PFSK-1 (cell line): ENCODE results near the gene SRMS.

Source experiments
- FOXP2 ChIP-seq: optimal IDR thresholded peaks from 2 replicates; pipeline ENCODE3; 2011; ENCODE audit warnings: borderline replicate concordance, control low read depth, inconsistent platforms; ENCODE audit not compliant: insufficient read depth; ENCODE audit errors: extremely low read length, extremely low read depth
- POLR2AphosphoS5 ChIP-seq: IDR thresholded peaks from 2 replicates; pipeline ENCODE4 v1.6.1; 2012; ENCODE audit warnings: low read depth, mild to moderate bottlenecking, control low read depth, low read length, moderate library complexity
- REST ChIP-seq, 2 experiments: IDR thresholded peaks; 2 replicates each; pipeline versions ENCODE4 v1.6.1 to v1.8.0; 2011 to 2012; ENCODE audit warnings: low read depth in 2 of 2, low read length in 2 of 2, control low read depth in 1 of 2, inconsistent platforms in 1 of 2, mild to moderate bottlenecking in 1 of 2, moderate library complexity in 1 of 2; ENCODE audit not compliant: insufficient read depth in 1 of 2
- SIN3A ChIP-seq: IDR thresholded peaks from 2 replicates; pipeline ENCODE4 v1.6.1; 2012; ENCODE audit warnings: mild to moderate bottlenecking, low read length, moderate library complexity, borderline replicate concordance; ENCODE audit not compliant: insufficient read depth
- TAF1 ChIP-seq: IDR thresholded peaks from 2 replicates; pipeline ENCODE4 v1.6.1; 2012; ENCODE audit warnings: low read length, control low read depth, borderline replicate concordance; ENCODE audit not compliant: insufficient read depth

Gene SRMS

GRCh38 chr20:63521602-63522001 is 25.9 kb downstream of the SRMS start:
- TF ChIP-seq POLR2AphosphoS5 (no peak), REST (IDR thresholded peaks at IDR 0.05; ENCODE audit: insufficient read depth in 1 of 2, low read depth in 2 of 2, low read length in 2 of 2) (no peak), SIN3A (no peak), FOXP2 (no peak), TAF1 (no peak)

GRCh38 chr20:63520934-63521601 is 26.5 kb downstream of the SRMS start:
- TF ChIP-seq REST (IDR thresholded peaks at IDR 0.05; ENCODE audit: insufficient read depth in 1 of 2, low read depth in 2 of 2, low read length in 2 of 2) (no peak), POLR2AphosphoS5 (no peak; the same call in 1 of the 2 replicates), SIN3A (no peak; the same call in 1 of the 2 replicates), TAF1 (no peak; the same call in 1 of the 2 replicates), FOXP2 (no peak)

GRCh38 chr20:63520504-63520933 is 27.0 kb downstream of the SRMS start, which contains the start of gene PPDPF:
Gene PPDPF (plus strand): TSS chr20:63520765. CDS start chr20:63521309, 544 bp downstream.
- peak; percentile 55; the same call in 1 of the 2 replicates for TF ChIP-seq SIN3A
- no peak for TF ChIP-seq REST (IDR thresholded peaks at IDR 0.05; ENCODE audit: insufficient read depth in 1 of 2, low read depth in 2 of 2, low read length in 2 of 2)
- peak; percentile 79; the same call in 1 of the 2 replicates for TF ChIP-seq TAF1
- TF ChIP-seq POLR2AphosphoS5, result peak; percentile 90
- no peak for TF ChIP-seq FOXP2

- TF ChIP-seq TAF1, result no peak
- no peak for TF ChIP-seq SIN3A
- no peak for TF ChIP-seq FOXP2
- TF ChIP-seq REST (IDR thresholded peaks at IDR 0.05; ENCODE audit: insufficient read depth in 1 of 2, low read depth in 2 of 2, low read length in 2 of 2), result no peak
- no peak for TF ChIP-seq POLR2AphosphoS5
These were observed 27.7 kb downstream of the SRMS start for GRCh38 chr20:63519668-63520503.
